Fibroblast of lung (primary cell): ENCODE results near the gene OOSP4B. TPM values are rescaled to one million over a fixed set of nuclear protein-coding genes. Genes with fewer than 3 reads are reported as not detected.

Experiments
- DNase-seq, 2 donors: peaks; one replicate each; pipeline versions ENCODE4 v3.0.0 to v3.0.0-alpha.2; 2010; ENCODE audit warnings: low read depth in 2 of 2
- H2AFZ ChIP-seq: 2 replicates; pipeline ENCODE4 v1.5.1; 2012; ENCODE audit warnings: low read length, control low read depth, inconsistent platforms
- H3K27ac ChIP-seq: 2 replicates; pipeline ENCODE4 v1.5.1; 2011; ENCODE audit warnings: low read length, control low read depth; ENCODE audit not compliant: insufficient read depth
- H3K27me3 ChIP-seq: 2 replicates; pipeline ENCODE4 v1.5.1; 2011; ENCODE audit warnings: mild to moderate bottlenecking, low read length; ENCODE audit not compliant: control insufficient read depth, insufficient read depth
- H3K36me3 ChIP-seq: 2 replicates; pipeline ENCODE4 v1.5.1; 2011; ENCODE audit warnings: low read length; ENCODE audit not compliant: control insufficient read depth, insufficient read depth
- H3K4me1 ChIP-seq: 2 replicates; pipeline ENCODE4 v1.5.1; 2011; ENCODE audit warnings: low read length; ENCODE audit not compliant: control insufficient read depth, insufficient read depth; ENCODE audit errors: extremely low read depth
- H3K4me2 ChIP-seq: 2 replicates; pipeline ENCODE4 v1.5.1; 2011; ENCODE audit warnings: low read length, control low read depth; ENCODE audit not compliant: insufficient read depth; ENCODE audit errors: extremely low read depth
- H3K4me3 ChIP-seq, 4 experiments: fragments of 200-600 bp in 1 of 4; sonication (generic) in 1 of 4; replicated peaks in 1 of 4; 2 replicates each; pipeline ENCODE4 v1.5.1; 2011 to 2016; ENCODE audit warnings: low read length in 4 of 4, low read depth in 3 of 4, mild to moderate bottlenecking in 3 of 4, control low read depth in 2 of 4, inconsistent platforms in 1 of 4, mixed read lengths in 1 of 4; ENCODE audit not compliant: insufficient read depth in 1 of 4; ENCODE audit errors: control extremely low read depth in 1 of 4
- H3K79me2 ChIP-seq: 2 replicates; pipeline ENCODE4 v1.5.1; 2012; ENCODE audit warnings: mild to moderate bottlenecking, low read length, inconsistent platforms; ENCODE audit not compliant: control insufficient read depth, insufficient read depth
- H3K9ac ChIP-seq: 2 replicates; pipeline ENCODE4 v1.5.1; 2011; ENCODE audit warnings: mild to moderate bottlenecking, low read length, control low read depth; ENCODE audit not compliant: insufficient read depth
- H3K9me3 ChIP-seq: 2 replicates; pipeline ENCODE4 v1.5.1; 2012; ENCODE audit warnings: low read depth, low read length; ENCODE audit not compliant: control insufficient read depth, insufficient read depth
- H4K20me1 ChIP-seq: 2 replicates; pipeline ENCODE4 v1.5.1; 2011; ENCODE audit warnings: low read length; ENCODE audit not compliant: control insufficient read depth, insufficient read depth; ENCODE audit errors: extremely low read depth
- EZH2 ChIP-seq: IDR thresholded peaks from 2 replicates; pipeline ENCODE4 v1.5.1; 2012; ENCODE audit warnings: low read length, control low read depth, mild to moderate bottlenecking; ENCODE audit errors: missing control alignments
- polyA plus RNA-seq, 2 donors: library from polyadenylated mRNA; depleted of rRNA in 1 of 2; stranded (reverse) in 1 of 2; unstranded in 1 of 2; fragments of >200 nt; gene quantifications; 2 replicates each; pipeline ENCODE4 v1.2.1, GENCODE V29; 2011 to 2012; ENCODE audit warnings: missing spikeins in 1 of 2
- total RNA-seq: library from RNA; depleted of rRNA; stranded (reverse); fragments of >200 nt; gene quantifications from 2 replicates; pipeline ENCODE4 v1.2.1, GENCODE V29; 2014
- TF ChIP-seq, protein P1 (sequence below), 2 donors: IDR thresholded peaks in 1 of 2; conservative IDR thresholded peaks in 1 of 2; 1 replicate in 1 of 2; 2 replicates in 1 of 2; pipeline ENCODE4 v1.5.1; 2011 to 2012; ENCODE audit warnings: low read length in 2 of 2, control low read depth in 1 of 2, inconsistent platforms in 1 of 2, low read depth in 1 of 2, mild to moderate bottlenecking in 1 of 2

The OOSP4B gene
- total and polyA plus RNA-seq, 2 donors (not counting 1 experiment from before 2014, with no cell fraction given) = not detected

DNA sequence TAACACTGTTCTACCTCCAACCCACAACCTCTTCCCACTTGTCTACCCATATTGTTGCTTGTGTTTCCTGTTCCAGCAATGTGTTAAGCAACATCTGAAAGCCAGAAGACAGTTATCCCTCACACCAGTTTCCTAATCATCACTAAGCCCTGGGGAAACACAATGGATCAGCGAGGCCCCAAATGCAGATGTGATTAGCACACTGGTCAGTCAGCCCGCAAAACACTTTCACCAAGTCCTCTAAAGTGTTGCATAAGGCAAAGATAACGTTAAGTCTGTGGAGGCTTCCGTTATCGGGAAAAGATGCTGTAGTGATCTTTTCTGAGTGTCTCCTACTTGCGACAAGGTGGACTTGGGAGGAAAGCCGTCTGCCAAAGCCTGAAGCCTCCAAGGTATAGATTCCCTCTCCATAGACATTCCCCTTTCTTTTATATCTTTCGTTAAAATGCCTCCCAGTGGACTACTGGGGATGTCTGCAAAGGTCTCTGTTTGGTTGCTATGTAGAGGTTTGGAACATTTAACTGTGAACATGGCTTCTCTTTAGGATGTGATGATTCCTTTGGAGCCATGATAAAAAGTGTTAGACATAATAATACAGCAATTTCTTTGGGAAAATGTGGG, 39.5 kb downstream of the OOSP4B start, which contains the start of gene MS4A3:
MS4A3 (plus strand) TSS at position 317 of the 621 bp plus-strand sequence. CDS start 4,496 bp downstream, outside the sequence.
- H3K27me3 ChIP-seq = no peaks in the 10 kb centered on the region
- TF ChIP-seq EZH2 = no peak
- TF ChIP-seq, protein P1, sequence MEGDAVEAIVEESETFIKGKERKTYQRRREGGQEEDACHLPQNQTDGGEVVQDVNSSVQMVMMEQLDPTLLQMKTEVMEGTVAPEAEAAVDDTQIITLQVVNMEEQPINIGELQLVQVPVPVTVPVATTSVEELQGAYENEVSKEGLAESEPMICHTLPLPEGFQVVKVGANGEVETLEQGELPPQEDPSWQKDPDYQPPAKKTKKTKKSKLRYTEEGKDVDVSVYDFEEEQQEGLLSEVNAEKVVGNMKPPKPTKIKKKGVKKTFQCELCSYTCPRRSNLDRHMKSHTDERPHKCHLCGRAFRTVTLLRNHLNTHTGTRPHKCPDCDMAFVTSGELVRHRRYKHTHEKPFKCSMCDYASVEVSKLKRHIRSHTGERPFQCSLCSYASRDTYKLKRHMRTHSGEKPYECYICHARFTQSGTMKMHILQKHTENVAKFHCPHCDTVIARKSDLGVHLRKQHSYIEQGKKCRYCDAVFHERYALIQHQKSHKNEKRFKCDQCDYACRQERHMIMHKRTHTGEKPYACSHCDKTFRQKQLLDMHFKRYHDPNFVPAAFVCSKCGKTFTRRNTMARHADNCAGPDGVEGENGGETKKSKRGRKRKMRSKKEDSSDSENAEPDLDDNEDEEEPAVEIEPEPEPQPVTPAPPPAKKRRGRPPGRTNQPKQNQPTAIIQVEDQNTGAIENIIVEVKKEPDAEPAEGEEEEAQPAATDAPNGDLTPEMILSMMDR (conservative IDR thresholded peaks at IDR 0.05 in 1 of 2, IDR thresholded peaks at IDR 0.05 in 1 of 2; ENCODE audit: low read depth in 1 of 2, low read length in 2 of 2) = no peak
- H4K20me1 ChIP-seq = no peaks in the 10 kb centered on the region
- no peak within 1 kb of the TSS for H3K9ac ChIP-seq
- DNase-seq = no peak
- no peak within 1 kb of the TSS for H3K4me2 ChIP-seq
- no peaks in the 10 kb centered on the region for H3K79me2 ChIP-seq
- H3K27ac ChIP-seq = no peak within 1 kb of the TSS
- H3K36me3 ChIP-seq = no peaks in the 10 kb centered on the region
- H3K9me3 ChIP-seq = no peaks in the 10 kb centered on the region
- no peaks in the 10 kb centered on the region for H3K4me1 ChIP-seq
- no peak within 1 kb of the TSS for H2AFZ ChIP-seq
- H3K4me3 ChIP-seq = no peak within 1 kb of the TSS

DNA sequence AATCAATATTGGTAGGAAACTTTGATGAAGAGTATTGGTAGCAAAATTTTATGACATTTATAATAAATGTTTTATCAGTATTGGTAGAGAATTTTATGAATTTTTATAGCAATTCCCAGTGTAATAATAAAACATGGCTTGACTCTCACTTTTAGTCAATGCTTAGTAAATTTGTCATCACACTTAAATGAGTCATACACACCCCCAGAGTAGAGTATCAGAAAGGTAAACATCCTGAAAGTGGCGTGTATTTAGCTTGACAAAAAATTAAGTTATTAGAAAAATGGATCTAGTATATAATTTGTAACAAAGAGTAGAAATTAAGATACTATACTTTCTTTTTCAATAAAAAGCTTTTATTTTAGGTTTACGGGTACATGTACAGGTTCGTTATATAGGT, 42.1 kb downstream of the OOSP4B start:
- no peak overlapping the region for H3K27ac ChIP-seq
- H3K9ac ChIP-seq = no peak overlapping the region
- H3K4me1 ChIP-seq = no peaks in the 10 kb centered on the region
- DNase-seq = no peak
- no peaks in the 10 kb centered on the region for H3K27me3 ChIP-seq
- H3K79me2 ChIP-seq = no peaks in the 10 kb centered on the region
- H2AFZ ChIP-seq = no peak overlapping the region
- no peak overlapping the region for H3K4me2 ChIP-seq
- no peak overlapping the region for H3K4me3 ChIP-seq
- H3K36me3 ChIP-seq = no peaks in the 10 kb centered on the region
- no peaks in the 10 kb centered on the region for H4K20me1 ChIP-seq
- TF ChIP-seq, protein P1 (conservative IDR thresholded peaks at IDR 0.05 in 1 of 2, IDR thresholded peaks at IDR 0.05 in 1 of 2; ENCODE audit: low read depth in 1 of 2, low read length in 2 of 2) = no peak
- no peak for TF ChIP-seq EZH2
- H3K9me3 ChIP-seq = no peaks in the 10 kb centered on the region

DNA sequence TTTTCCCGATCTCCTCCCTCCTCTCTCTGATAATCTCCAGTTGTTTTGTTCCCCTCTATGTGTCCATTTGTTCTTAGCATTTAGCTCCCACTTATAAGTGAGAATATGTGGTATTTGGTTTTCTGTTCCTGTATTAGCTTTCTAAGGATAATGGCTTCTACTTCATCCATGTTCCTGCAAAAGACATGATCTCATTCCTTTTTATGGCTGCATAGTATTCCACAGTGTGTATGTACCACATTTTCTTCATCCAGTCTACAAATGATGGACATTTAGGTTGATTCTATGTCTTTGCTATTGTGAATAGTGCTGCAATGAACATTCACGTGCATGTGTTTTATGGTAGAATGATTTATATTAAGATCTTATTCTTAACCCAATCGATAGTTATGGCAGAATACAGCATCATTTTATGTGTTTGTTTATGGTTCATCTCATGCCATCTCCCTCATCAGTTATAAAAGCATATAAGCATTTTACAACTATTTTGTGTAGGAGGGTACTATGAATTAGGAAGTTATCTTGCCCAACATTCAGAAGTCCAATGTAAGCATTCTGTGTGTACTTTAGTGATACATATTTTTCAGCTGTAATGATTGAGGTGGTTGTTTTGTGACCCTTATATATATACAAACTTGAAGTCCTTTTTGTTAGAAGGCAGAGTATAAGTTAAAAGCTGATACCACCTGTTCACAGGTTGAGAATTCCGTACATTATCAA, 42.7 kb downstream of the OOSP4B start:
- no peaks in the 10 kb centered on the region for H3K79me2 ChIP-seq
- no peak overlapping the region for H3K9ac ChIP-seq
- H3K36me3 ChIP-seq = no peaks in the 10 kb centered on the region
- no peak overlapping the region for H3K4me2 ChIP-seq
- no peak overlapping the region for H3K4me3 ChIP-seq
- no peaks in the 10 kb centered on the region for H3K27me3 ChIP-seq
- H3K27ac ChIP-seq = no peak overlapping the region
- no peak overlapping the region for H2AFZ ChIP-seq
- no peak for DNase-seq
- TF ChIP-seq, protein P1 (conservative IDR thresholded peaks at IDR 0.05 in 1 of 2, IDR thresholded peaks at IDR 0.05 in 1 of 2; ENCODE audit: low read depth in 1 of 2, low read length in 2 of 2) = no peak
- no peak for TF ChIP-seq EZH2
- H4K20me1 ChIP-seq = no peaks in the 10 kb centered on the region
- no peaks in the 10 kb centered on the region for H3K9me3 ChIP-seq
- H3K4me1 ChIP-seq = no peaks in the 10 kb centered on the region
